Activated B cell treated with CpG ODN at 0.5 μM for 24 hours (primary cell): ENCODE data around the gene ZDHHC22. TPM values are rescaled to one million over a fixed set of nuclear protein-coding genes. Genes with fewer than 3 reads are reported as not detected.

Experiments used
- ATAC-seq: fragments of 200-7000 bp; cut with Tn5 transposase; one replicate; pipeline ENCODE4 v1.10.0; 2021; ENCODE audit warnings: low read depth, mild to moderate bottlenecking, moderate library complexity
- CTCF ChIA-PET: fragments of 350-600 bp; sonication (Branson Sonifier 250); formaldehyde crosslinking; loops from one replicate; lab custom pipeline; 2021; ENCODE audit warnings: antibody characterized with exemption; lab: Charles Lee
- POLR2A ChIA-PET: fragments of 350-600 bp; sonication (Branson Sonifier 250); formaldehyde crosslinking; loops from one replicate; lab custom pipeline; 2021; ENCODE audit warnings: antibody characterized with exemption; lab: Charles Lee
- DNase-seq: peaks from one replicate; pipeline ENCODE4 v3.0.0; 2022
- H3K27ac Mint-ChIP-seq: one replicate; pipeline ENCODE4 v1.8.0; 2020; ENCODE audit warnings: mixed read lengths
- H3K27me3 Mint-ChIP-seq: one replicate; pipeline ENCODE4 v1.8.0; 2021; ENCODE audit warnings: mixed read lengths
- H3K36me3 Mint-ChIP-seq: one replicate; pipeline ENCODE4 v1.8.0; 2021; ENCODE audit warnings: low read depth, mixed read lengths
- H3K4me1 Mint-ChIP-seq: one replicate; pipeline ENCODE4 v1.8.0; 2021; ENCODE audit warnings: mixed read lengths
- H3K4me3 Mint-ChIP-seq: one replicate; pipeline ENCODE4 v1.8.0; 2020; ENCODE audit warnings: mild to moderate bottlenecking, mixed read lengths
- H3K9me3 Mint-ChIP-seq: one replicate; pipeline ENCODE4 v1.8.0; 2020; ENCODE audit warnings: mixed read lengths
- CTCF ChIP-seq: fragments of 200-600 bp; IDR thresholded peaks from one replicate; pipeline ENCODE4 v1.8.0; 2022; ENCODE audit warnings: antibody characterized with exemption, mild to moderate bottlenecking
- intact Hi-C: fragments of 100-400 bp; cut with micrococcal nuclease; formaldehyde crosslinking; loops from one replicate; pipeline ENCODE4 v1.15.1; 2024
- total RNA-seq: library from RNA; stranded (reverse); gene quantifications from 2 replicates; pipeline ENCODE4 v1.2.3, GENCODE V29; 2022

Gene ZDHHC22
- total RNA-seq, 1 donor from 2014 or later: not detected

- intact Hi-C loops: no loop called here
- no peak for TF ChIP-seq CTCF
- ATAC-seq: no peak
- H3K27me3 Mint-ChIP-seq: no peaks in the 10 kb centered on the region
- ChIA-PET CTCF (interaction anchor here (0.7 to 1.2 kb wide), 3 partner anchors 11 to 17 kb away, joined by 3 to 4 read pairs (median 3); no protein-coding TSS in a partner anchor), POLR2A (interaction anchor here (0.6 to 2.4 kb wide), 2 partner anchors 10 to 15 kb away, joined by 3 to 10 read pairs; partner anchors contain the start of gene CIPC)
- peaks cover 81% of the 10 kb centered on the region for H3K36me3 Mint-ChIP-seq
- H3K27ac Mint-ChIP-seq: peak overlapping the region; percentile 35
- no peak overlapping the region for H3K4me3 Mint-ChIP-seq
- no peaks in the 10 kb centered on the region for H3K9me3 Mint-ChIP-seq
- DNase-seq: no peak
- H3K4me1 Mint-ChIP-seq: peaks cover 45% of the 10 kb centered on the region
Observed at GRCh38 chr14:77113644-77114043, 27.9 kb downstream of the ZDHHC22 start.

DNA sequence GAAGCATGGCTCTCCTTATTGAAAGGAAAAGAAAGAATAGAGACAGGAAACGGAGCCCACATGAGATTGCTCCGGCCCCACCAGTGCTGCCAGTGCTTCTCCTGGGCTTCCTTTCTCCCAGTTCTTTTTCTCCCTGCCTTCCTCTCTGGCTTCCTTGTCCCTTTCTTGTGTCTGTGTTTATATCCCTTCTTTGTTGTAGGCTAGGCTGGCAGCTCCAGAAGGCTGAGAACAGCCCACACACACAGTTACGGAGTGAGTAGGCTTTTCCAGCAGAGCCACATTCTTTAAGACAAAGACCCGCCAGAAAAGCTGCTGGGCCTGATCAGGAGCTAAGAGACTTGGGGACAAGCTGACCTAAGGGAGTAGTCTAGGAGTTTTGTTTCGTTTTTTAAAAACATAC lies 30.6 kb downstream of the ZDHHC22 start:
- intact Hi-C loops: no loop called here
- Mint-ChIP-seq H3K36me3 (peaks cover 87% of the 10 kb centered on the region), H3K27ac (no peak overlapping the region), H3K9me3 (no peaks in the 10 kb centered on the region), H3K4me3 (no peak overlapping the region), H3K4me1 (peaks cover 25% of the 10 kb centered on the region), H3K27me3 (no peaks in the 10 kb centered on the region)
- no peak for DNase-seq
- no peak for TF ChIP-seq CTCF
- ATAC-seq: no peak
- ChIA-PET POLR2A (interaction anchor here (1.3 to 3.8 kb wide), 2 partner anchors 10 to 13 kb away, joined by 3 to 28 read pairs; no protein-coding TSS in a partner anchor), CTCF (interaction anchor here (1.2 to 8.1 kb wide), 2 partner anchors 11 to 40 kb away, joined by 3 to 151 read pairs; no protein-coding TSS in a partner anchor)

DNA sequence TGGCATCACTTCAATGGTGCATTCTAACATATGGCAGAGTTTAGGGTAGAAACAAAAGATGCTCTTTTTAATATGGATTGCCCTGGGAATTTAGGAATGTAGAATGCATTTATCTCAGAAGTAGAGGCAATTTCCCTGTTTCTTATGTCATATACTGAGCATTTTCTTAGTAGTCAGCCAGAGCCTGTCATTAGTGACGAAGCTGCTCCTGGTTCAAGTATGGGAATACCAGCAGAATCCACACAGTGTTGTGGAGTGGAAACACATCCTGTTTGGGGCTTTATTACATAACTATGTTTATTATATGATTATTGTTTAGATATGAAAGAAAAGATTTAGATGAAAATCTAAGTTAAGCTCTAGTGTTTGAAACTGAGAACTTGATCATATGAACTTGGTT lies 31.3 kb downstream of the ZDHHC22 start:
- Mint-ChIP-seq H3K36me3 (peaks cover 85% of the 10 kb centered on the region), H3K27ac (no peak overlapping the region), H3K27me3 (no peaks in the 10 kb centered on the region), H3K4me1 (peaks cover 23% of the 10 kb centered on the region), H3K9me3 (no peaks in the 10 kb centered on the region), H3K4me3 (no peak overlapping the region)
- no peak for TF ChIP-seq CTCF
- DNase-seq (no peak), ATAC-seq (no peak)
- intact Hi-C loops: no loop called here
- POLR2A ChIA-PET: interaction anchor here (1.3 to 3.8 kb wide), 2 partner anchors 11 to 14 kb away, joined by 3 to 28 read pairs; no protein-coding TSS in a partner anchor
- CTCF ChIA-PET: interaction anchor here (3.0 to 8.1 kb wide), 2 partner anchors 12 to 40 kb away, joined by 23 to 151 read pairs; no protein-coding TSS in a partner anchor

DNA sequence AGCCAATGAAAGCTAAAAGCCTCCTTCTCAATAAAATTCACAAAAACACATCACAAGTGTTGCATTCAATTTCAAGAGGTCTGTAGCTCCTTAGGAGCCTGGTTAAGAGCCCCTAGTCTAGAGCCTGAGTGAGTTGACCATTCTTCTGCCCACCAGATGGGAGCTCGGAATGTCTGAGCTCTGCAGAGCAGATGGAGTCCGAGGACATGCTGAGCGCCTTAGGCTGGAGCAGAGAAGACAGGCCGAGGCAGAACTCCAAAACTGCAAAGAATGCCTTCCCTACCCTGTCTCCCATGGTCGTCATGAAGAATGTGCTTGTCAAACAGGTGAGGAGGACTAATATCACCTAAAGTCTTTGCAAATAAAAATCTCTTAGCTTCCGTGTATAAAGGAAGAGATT lies 31.9 kb downstream of the ZDHHC22 start:
- H3K27ac Mint-ChIP-seq: no peak overlapping the region
- DNase-seq (no peak), ATAC-seq (no peak)
- no peak overlapping the region for H3K4me3 Mint-ChIP-seq
- peaks cover 78% of the 10 kb centered on the region for H3K36me3 Mint-ChIP-seq
- TF ChIP-seq CTCF: no peak
- ChIA-PET CTCF (interaction anchor here (1.1 to 8.1 kb wide), 4 partner anchors 11 to 41 kb away, joined by 3 to 151 read pairs (median 16); partner anchors contain the start of gene CIPC), POLR2A (interaction anchor here (2.7 to 3.8 kb wide), 2 partner anchors 11 to 14 kb away, joined by 20 to 28 read pairs; no protein-coding TSS in a partner anchor)
- intact Hi-C loops: no loop called here
- H3K27me3 Mint-ChIP-seq: no peaks in the 10 kb centered on the region
- H3K4me1 Mint-ChIP-seq: peaks cover 25% of the 10 kb centered on the region
- no peaks in the 10 kb centered on the region for H3K9me3 Mint-ChIP-seq

- DNase-seq: no peak
- H3K4me1 Mint-ChIP-seq: peaks cover 26% of the 10 kb centered on the region
- peaks cover 78% of the 10 kb centered on the region for H3K36me3 Mint-ChIP-seq
- H3K27me3 Mint-ChIP-seq: no peaks in the 10 kb centered on the region
- H3K27ac Mint-ChIP-seq: peak overlapping the region; percentile 19
- peak; percentile 49 for ATAC-seq
- ChIA-PET POLR2A (interaction anchor here (0.6 to 3.8 kb wide), 5 partner anchors 9 to 17 kb away, joined by 3 to 28 read pairs (median 7); no protein-coding TSS in a partner anchor), CTCF (interaction anchor here (1.0 to 8.1 kb wide), 10 partner anchors 10 to 208 kb away, joined by 3 to 151 read pairs (median 6); partner anchors contain the start of genes CIPC and ZDHHC22)
- no peak overlapping the region for H3K4me3 Mint-ChIP-seq
- no peaks in the 10 kb centered on the region for H3K9me3 Mint-ChIP-seq
- no peak for TF ChIP-seq CTCF
- intact Hi-C loops: loop anchor here (1.0 kb wide), 4 partner anchors 10 to 43 kb away; partner anchors contain the start of gene CIPC
Observed at GRCh38 chr14:77108753-77109152, 32.8 kb downstream of the ZDHHC22 start.
